HepG2 (cell line): Measurements from ENCODE around the gene PGP. TPM values are rescaled to one million over a fixed set of nuclear protein-coding genes. Genes with fewer than 3 reads are reported as not detected.

ENCODE experiments used
- HDAC1 ChIP-seq: sonication (generic); formaldehyde crosslinking; IDR thresholded peaks from 2 replicates; pipeline ENCODE4 v1.5.1; 2020; ENCODE audit warnings: mild to moderate bottlenecking, missing genetic modification reagents
- HNRNPK ChIP-seq: fragments of 200-400 bp; formaldehyde crosslinking; IDR thresholded peaks from 2 replicates; pipeline ENCODE4 v1.6.1; 2018; ENCODE audit warnings: low read length, low read depth, moderate library complexity, mild to moderate bottlenecking; ENCODE audit not compliant: poor library complexity, severe bottlenecking
- MAFK ChIP-seq, 2 experiments: IDR thresholded peaks in 1 of 2; conservative IDR thresholded peaks in 1 of 2; 2 replicates each; pipeline ENCODE4 v1.6.1; 2011; ENCODE audit warnings: improper control_type of control experiment in 2 of 2, low read length in 2 of 2
- MIXL1 ChIP-seq: IDR thresholded peaks from 2 replicates; pipeline ENCODE4 v1.6.1; 2016
- MLXIP ChIP-seq: sonication (generic); formaldehyde crosslinking; IDR thresholded peaks from 2 replicates; pipeline ENCODE4 v1.9.0; 2021; ENCODE audit warnings: missing genetic modification reagents, borderline replicate concordance
- PHF5A ChIP-seq: IDR thresholded peaks from one replicate; pipeline ENCODE4 v1.6.1; 2018; ENCODE audit warnings: low read depth, missing genetic modification reagents; ENCODE audit not compliant: unreplicated experiment
- SP5 ChIP-seq: IDR thresholded peaks from 2 replicates; pipeline ENCODE4 v1.6.1; 2016; ENCODE audit warnings: low read depth, borderline replicate concordance
- TBX3 ChIP-seq: fragments of 450-650 bp; IDR thresholded peaks from 2 replicates; pipeline ENCODE4 v1.6.1; 2017; ENCODE audit warnings: antibody characterized with exemption, mild to moderate bottlenecking, inconsistent platforms, borderline replicate concordance
- ZBTB26 ChIP-seq: IDR thresholded peaks from 2 replicates; pipeline ENCODE4 v1.6.1; 2016; ENCODE audit warnings: missing compliant biosample characterization, missing genetic modification reagents, borderline replicate concordance
- ZNF230 ChIP-seq: sonication (generic); formaldehyde crosslinking; IDR thresholded peaks from 2 replicates; pipeline ENCODE4 v1.4.0; 2020; ENCODE audit warnings: mild to moderate bottlenecking, missing genetic modification reagents
- ZNF275 ChIP-seq: sonication (generic); formaldehyde crosslinking; IDR thresholded peaks from 2 replicates; pipeline ENCODE4 v1.8.0; 2022; ENCODE audit warnings: missing genetic modification reagents, mild to moderate bottlenecking, inconsistent platforms, borderline replicate concordance
- ZNF329 ChIP-seq: sonication (generic); formaldehyde crosslinking; IDR thresholded peaks from 2 replicates; pipeline ENCODE4 v1.9.0; 2021; ENCODE audit warnings: low read depth, mild to moderate bottlenecking, missing genetic modification reagents
- ZNF546 ChIP-seq: sonication (generic); formaldehyde crosslinking; conservative IDR thresholded peaks from 2 replicates; pipeline ENCODE4 v1.8.1; 2023; ENCODE audit warnings: mild to moderate bottlenecking, missing genetic modification reagents
- ZNF616 ChIP-seq: sonication (generic); formaldehyde crosslinking; IDR thresholded peaks from 2 replicates; pipeline ENCODE4 v1.5.0; 2020; ENCODE audit warnings: low read depth, mild to moderate bottlenecking, missing genetic modification reagents
- ZNF646 ChIP-seq: sonication (generic); formaldehyde crosslinking; IDR thresholded peaks from 2 replicates; pipeline ENCODE4 v1.9.0; 2021; ENCODE audit warnings: mild to moderate bottlenecking, missing genetic modification reagents
- ZNF7 ChIP-seq: IDR thresholded peaks from 2 replicates; pipeline ENCODE4 v1.6.1; 2016; ENCODE audit warnings: missing biosample characterization, missing genetic modification reagents
- polyA plus RNA-seq, 8 experiments: library from polyadenylated mRNA; depleted of rRNA in 3 of 8; stranded (reverse) in 7 of 8; unstranded in 1 of 8; fragments of >200 nt; fragmentation: Illumina TruSeq in 4 of 8; extraction: Trizol in 4 of 8; gene quantifications; 2 replicates each; pipeline versions ENCODE4 v1.2.1 to v1.2.3, GENCODE V29; 2011 to 2016; ENCODE audit warnings: low read depth in 4 of 8, missing spikeins in 1 of 8, mixed read lengths in 1 of 8; ENCODE audit not compliant: insufficient read depth in 1 of 8
- total RNA-seq, 5 experiments: library from RNA; depleted of rRNA; stranded (reverse); fragments of >200 nt; fragmentation: Illumina TruSeq; extraction: Trizol; gene quantifications; 2 replicates each; pipeline ENCODE4 v1.2.3, GENCODE V29; 2016; ENCODE audit warnings: low read depth in 1 of 5

PGP gene
- total and polyA plus RNA-seq, 2 of the 13 experiments (the other 11 are each of a cell fraction or from before 2014, with no cell fraction given) = 7.3 to 18.3 TPM

GRCh38 chr16:2205104-2205966, 9.3 kb downstream of the PGP start, which contains the start of gene MLST8 (continued):
- TF ChIP-seq ZNF646 (no peak), PHF5A (CRISPR knock-in tag) (no peak), ZNF230 (CRISPR knock-in tag) (peak; percentile 18; the same call in 1 of the 2 replicates), MAFK (conservative IDR thresholded peaks at IDR 0.05 in 1 of 2, IDR thresholded peaks at IDR 0.05 in 1 of 2; ENCODE audit: low read length in 2 of 2) (peak in 1 of 2 experiments; percentile 38; a peak in 2 of 4 replicates), ZNF275 (no peak), ZNF329 (CRISPR knock-in tag) (peak; percentile 53; the same call in 1 of the 2 replicates), HNRNPK (peak; percentile 44), ZNF7 (CRISPR knock-in tag) (no peak), MLXIP (CRISPR knock-in tag) (peak; percentile 39; the same call in 1 of the 2 replicates), ZBTB26 (CRISPR knock-in tag) (peak; percentile 68; the same call in 1 of the 2 replicates), MIXL1 (CRISPR knock-in tag) (0 out of 2 replicates have a peak, but pooled peaks have one; percentile 30), SP5 (no peak), ZNF546 (CRISPR knock-in tag) (peak; percentile 96), ZNF616 (CRISPR knock-in tag) (peak; percentile 24; the same call in 1 of the 2 replicates), HDAC1 (CRISPR knock-in tag) (peak; percentile 27), TBX3 (no peak)
